Caco-2 (cell line): Measurements from ENCODE around the gene PCBP1. TPM values are rescaled to one million over a fixed set of nuclear protein-coding genes. Genes with fewer than 3 reads are reported as not detected.

Source experiments
- BruUV-seq: library from RNA; stranded (reverse); fragments of 400-500 nt; replicated peaks from 2 replicates; lab custom pipeline; 2021; lab: Mats Ljungman, UMichigan
- CTCF ChIA-PET: fragments of 300-600 bp; sonication (Branson Sonifier 250); formaldehyde crosslinking; loops from one replicate; lab custom pipeline; 2022; ENCODE audit warnings: antibody characterized with exemption; lab: Charles Lee
- POLR2A ChIA-PET: fragments of 300-600 bp; sonication (Branson Sonifier 250); formaldehyde crosslinking; loops from one replicate; lab custom pipeline; 2022; ENCODE audit warnings: antibody characterized with exemption; lab: Charles Lee
- DNase-seq, 2 experiments: peaks; one replicate each; pipeline versions ENCODE4 v3.0.0 to v3.0.0-alpha.2; 2020 to 2022
- H3K27me3 ChIP-seq: replicated peaks from 2 replicates; pipeline ENCODE4 v1.6.0; 2011; ENCODE audit warnings: low read length; ENCODE audit not compliant: control insufficient read depth, insufficient read depth
- H3K36me3 ChIP-seq: 2 replicates; pipeline ENCODE4 v1.5.1; 2011; ENCODE audit warnings: low read length; ENCODE audit not compliant: control insufficient read depth, insufficient read depth
- H3K4me1 ChIP-seq: fragments of 250-450 bp; sonication (Bioruptor Pico); 2 replicates; pipeline ENCODE4 v1.5.1; 2020; ENCODE audit warnings: mild to moderate bottlenecking
- H3K4me3 ChIP-seq: 2 replicates; pipeline ENCODE4 v1.5.1; 2011; ENCODE audit warnings: low read depth, mild to moderate bottlenecking, control low read depth, low read length
- H3K9me3 ChIP-seq: fragments of 250-450 bp; sonication (Bioruptor Pico); 2 replicates; pipeline ENCODE4 v1.5.1; 2020; ENCODE audit warnings: mild to moderate bottlenecking, moderate library complexity
- H3K27ac Mint-ChIP-seq: one replicate; pipeline ENCODE4 v1.8.0; 2022; ENCODE audit warnings: mixed read lengths; ENCODE audit not compliant: unreplicated experiment
- H3K27me3 Mint-ChIP-seq: one replicate; pipeline ENCODE4 v1.8.0; 2022; ENCODE audit warnings: mixed read lengths; ENCODE audit not compliant: insufficient read depth, unreplicated experiment
- H3K36me3 Mint-ChIP-seq: one replicate; pipeline ENCODE4 v1.8.0; 2022; ENCODE audit warnings: mild to moderate bottlenecking, mixed read lengths; ENCODE audit not compliant: insufficient read depth, unreplicated experiment
- H3K4me1 Mint-ChIP-seq: one replicate; pipeline ENCODE4 v1.8.0; 2022; ENCODE audit warnings: low read depth, mixed read lengths; ENCODE audit not compliant: unreplicated experiment
- H3K4me3 Mint-ChIP-seq: one replicate; pipeline ENCODE4 v1.8.0; 2022; ENCODE audit warnings: mild to moderate bottlenecking, moderate library complexity, mixed read lengths; ENCODE audit not compliant: unreplicated experiment
- H3K9me3 Mint-ChIP-seq: one replicate; pipeline ENCODE4 v1.8.0; 2022; ENCODE audit warnings: mixed read lengths; ENCODE audit not compliant: unreplicated experiment
- intact Hi-C: fragments of 100-400 bp; cut with micrococcal nuclease; formaldehyde crosslinking; loops from one replicate; pipeline ENCODE4 v1.10.0; 2022; ENCODE audit not compliant: unreplicated experiment
- total RNA-seq: library from RNA; stranded (reverse); gene quantifications from 2 replicates; pipeline ENCODE4 v1.2.3, GENCODE V29; 2022
- TF ChIP-seq, protein P1 (sequence below), 2 experiments: fragments of 200-600 bp in 1 of 2; IDR thresholded peaks; 1 replicate in 1 of 2; 2 replicates in 1 of 2; pipeline versions ENCODE4 v1.5.1 to v1.8.0; 2011 to 2022; ENCODE audit warnings: antibody characterized with exemption in 1 of 2, control low read depth in 1 of 2, inconsistent platforms in 1 of 2, low read depth in 1 of 2, low read length in 1 of 2, mild to moderate bottlenecking in 1 of 2, moderate library complexity in 1 of 2; ENCODE audit not compliant: insufficient read depth in 1 of 2, severe bottlenecking in 1 of 2, unreplicated experiment in 1 of 2

The PCBP1 gene
- total RNA-seq, 1 experiment from 2014 or later = 319 TPM

DNA sequence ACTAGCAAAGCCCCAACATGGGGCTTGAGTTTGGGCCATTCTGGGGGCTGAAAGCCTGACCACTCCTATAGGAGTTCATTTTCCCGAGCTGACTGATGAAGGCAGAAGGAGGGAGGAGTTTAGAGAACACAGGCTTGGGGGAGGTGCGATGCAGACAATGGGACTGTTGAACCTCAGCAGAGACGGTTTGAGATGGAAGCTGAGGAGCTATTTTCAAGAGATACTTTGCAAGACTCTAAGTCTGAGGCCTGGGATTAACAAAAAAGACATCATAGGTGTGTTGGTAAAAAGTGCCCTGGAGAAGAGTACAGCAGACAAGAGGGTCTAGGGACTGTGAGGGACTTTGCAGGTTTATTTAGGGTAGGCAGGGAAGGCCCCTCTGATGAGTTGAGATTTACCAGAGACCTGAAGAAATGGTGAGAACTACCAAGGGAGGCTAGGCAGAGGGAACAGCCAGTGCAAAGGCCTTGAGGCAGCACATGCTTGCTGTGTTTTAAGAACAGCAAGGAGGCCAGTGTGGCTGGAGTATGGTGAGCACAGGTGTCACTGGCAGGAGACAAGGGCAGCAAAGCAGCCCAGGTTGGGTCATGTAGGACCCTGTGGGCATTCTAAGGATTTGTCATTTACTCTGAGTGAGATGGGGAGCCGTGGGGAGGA lies 31.6 kb downstream of the PCBP1 start:
- H3K27me3 Mint-ChIP-seq = no peaks in the 10 kb centered on the region
- CTCF ChIA-PET = no interaction called here
- H3K36me3 Mint-ChIP-seq = peaks cover 10% of the 10 kb centered on the region
- H3K36me3 ChIP-seq = no peaks in the 10 kb centered on the region
- TF ChIP-seq, protein P1, sequence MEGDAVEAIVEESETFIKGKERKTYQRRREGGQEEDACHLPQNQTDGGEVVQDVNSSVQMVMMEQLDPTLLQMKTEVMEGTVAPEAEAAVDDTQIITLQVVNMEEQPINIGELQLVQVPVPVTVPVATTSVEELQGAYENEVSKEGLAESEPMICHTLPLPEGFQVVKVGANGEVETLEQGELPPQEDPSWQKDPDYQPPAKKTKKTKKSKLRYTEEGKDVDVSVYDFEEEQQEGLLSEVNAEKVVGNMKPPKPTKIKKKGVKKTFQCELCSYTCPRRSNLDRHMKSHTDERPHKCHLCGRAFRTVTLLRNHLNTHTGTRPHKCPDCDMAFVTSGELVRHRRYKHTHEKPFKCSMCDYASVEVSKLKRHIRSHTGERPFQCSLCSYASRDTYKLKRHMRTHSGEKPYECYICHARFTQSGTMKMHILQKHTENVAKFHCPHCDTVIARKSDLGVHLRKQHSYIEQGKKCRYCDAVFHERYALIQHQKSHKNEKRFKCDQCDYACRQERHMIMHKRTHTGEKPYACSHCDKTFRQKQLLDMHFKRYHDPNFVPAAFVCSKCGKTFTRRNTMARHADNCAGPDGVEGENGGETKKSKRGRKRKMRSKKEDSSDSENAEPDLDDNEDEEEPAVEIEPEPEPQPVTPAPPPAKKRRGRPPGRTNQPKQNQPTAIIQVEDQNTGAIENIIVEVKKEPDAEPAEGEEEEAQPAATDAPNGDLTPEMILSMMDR (IDR thresholded peaks at IDR 0.05; ENCODE audit: insufficient read depth in 1 of 2, low read depth in 1 of 2, low read length in 1 of 2, severe bottlenecking in 1 of 2, unreplicated experiment in 1 of 2) = no peak
- POLR2A ChIA-PET = interaction anchor here (0.6 kb wide), 1 partner anchor 17 kb away, joined by 3 read pairs; no protein-coding TSS in a partner anchor
- no TSS peak for BruUV-seq
- H3K4me3 Mint-ChIP-seq = no peak overlapping the region
- intact Hi-C loops = no loop called here
- no peaks in the 10 kb centered on the region for H3K9me3 ChIP-seq
- no peak for DNase-seq
- H3K4me3 ChIP-seq = no peak overlapping the region
- H3K4me1 Mint-ChIP-seq = peaks cover 30% of the 10 kb centered on the region
- H3K4me1 ChIP-seq = peaks cover 26% of the 10 kb centered on the region
- no peaks in the 10 kb centered on the region for H3K9me3 Mint-ChIP-seq
- no peaks in the 10 kb centered on the region for H3K27me3 ChIP-seq
- peak overlapping the region; percentile 8 for H3K27ac Mint-ChIP-seq

DNA sequence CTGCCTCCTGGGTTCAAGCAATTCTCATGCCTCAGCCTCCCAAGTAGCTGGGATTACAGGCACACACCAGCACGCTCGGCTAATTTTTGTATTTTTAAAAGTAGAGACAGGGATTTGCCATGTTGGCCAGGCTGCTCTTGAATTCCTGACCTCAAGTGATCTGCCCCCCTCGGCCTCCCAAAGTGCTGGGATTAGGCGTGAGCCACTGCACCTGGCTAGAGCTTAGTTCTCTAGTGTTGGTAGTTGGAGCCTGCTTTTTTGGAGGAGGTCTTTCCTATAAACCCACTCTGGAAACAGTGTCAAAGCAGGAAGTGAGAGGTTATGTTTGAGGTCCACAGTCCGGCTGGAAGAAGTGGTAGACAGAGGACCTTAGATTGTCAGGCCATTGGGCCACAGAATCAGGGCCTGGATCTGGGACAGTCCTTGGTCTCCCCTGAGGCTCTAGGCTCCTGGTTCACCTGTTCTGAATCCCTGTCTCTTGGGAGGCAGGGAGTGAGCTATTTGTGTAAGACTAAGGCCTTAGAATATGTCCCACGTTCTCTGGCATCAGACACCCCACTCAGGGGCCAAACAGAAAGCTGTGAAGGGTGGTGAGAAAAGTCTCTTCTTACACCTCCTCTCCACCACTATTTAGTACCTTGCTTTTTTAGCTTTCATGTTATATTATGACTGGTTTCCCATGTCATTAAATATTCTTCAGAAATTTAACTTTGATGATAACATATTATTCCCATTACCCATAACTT lies 34.5 kb downstream of the PCBP1 start:
- peaks cover 29% of the 10 kb centered on the region for H3K4me1 ChIP-seq
- intact Hi-C loops = no loop called here
- TF ChIP-seq, protein P1 (IDR thresholded peaks at IDR 0.05; ENCODE audit: insufficient read depth in 1 of 2, low read depth in 1 of 2, low read length in 1 of 2, severe bottlenecking in 1 of 2, unreplicated experiment in 1 of 2) = no peak
- H3K36me3 ChIP-seq = no peaks in the 10 kb centered on the region
- no peaks in the 10 kb centered on the region for H3K27me3 ChIP-seq
- H3K36me3 Mint-ChIP-seq = peaks cover 22% of the 10 kb centered on the region
- no TSS peak for BruUV-seq
- H3K9me3 Mint-ChIP-seq = no peaks in the 10 kb centered on the region
- H3K27ac Mint-ChIP-seq = peak overlapping the region; percentile 77
- H3K4me1 Mint-ChIP-seq = peaks cover 44% of the 10 kb centered on the region
- no peak overlapping the region for H3K4me3 ChIP-seq
- POLR2A ChIA-PET = interaction anchor here (1.4 kb wide), 1 partner anchor 13 kb away, joined by 7 read pairs; no protein-coding TSS in a partner anchor
- no peaks in the 10 kb centered on the region for H3K9me3 ChIP-seq
- CTCF ChIA-PET = no interaction called here
- no peaks in the 10 kb centered on the region for H3K27me3 Mint-ChIP-seq
- no peak overlapping the region for H3K4me3 Mint-ChIP-seq
- DNase-seq = no peak

DNA sequence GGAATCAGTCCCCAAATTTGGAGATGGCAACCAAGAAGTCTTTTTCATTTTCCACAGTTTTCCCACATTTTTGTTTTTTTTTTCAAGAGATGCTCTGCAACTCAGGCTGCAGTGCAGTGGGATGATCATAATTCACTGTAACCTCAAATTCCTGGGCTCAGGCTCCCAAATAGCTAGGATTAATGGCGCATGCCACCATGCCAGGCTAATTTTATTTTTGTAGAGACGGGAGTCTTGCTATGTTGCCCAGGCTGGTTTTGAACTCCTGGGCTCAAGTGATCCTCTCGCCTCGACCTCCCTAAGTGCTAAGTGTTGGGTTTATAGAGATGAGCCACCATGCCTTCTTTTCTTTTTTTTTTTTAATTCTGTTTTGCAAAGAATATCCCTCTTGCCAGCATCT lies 35.2 kb downstream of the PCBP1 start:
- CTCF ChIA-PET = no interaction called here
- Mint-ChIP-seq H3K27me3 (no peaks in the 10 kb centered on the region), H3K27ac (no peak overlapping the region), H3K9me3 (no peaks in the 10 kb centered on the region), H3K36me3 (peaks cover 22% of the 10 kb centered on the region), H3K4me3 (no peak overlapping the region), H3K4me1 (peaks cover 44% of the 10 kb centered on the region)
- DNase-seq = no peak
- no peaks in the 10 kb centered on the region for H3K36me3 ChIP-seq
- TF ChIP-seq, protein P1 (IDR thresholded peaks at IDR 0.05; ENCODE audit: insufficient read depth in 1 of 2, low read depth in 1 of 2, low read length in 1 of 2, severe bottlenecking in 1 of 2, unreplicated experiment in 1 of 2) = no peak
- H3K4me3 ChIP-seq = no peak overlapping the region
- peaks cover 29% of the 10 kb centered on the region for H3K4me1 ChIP-seq
- no TSS peak for BruUV-seq
- H3K9me3 ChIP-seq = no peaks in the 10 kb centered on the region
- intact Hi-C loops = no loop called here
- POLR2A ChIA-PET = interaction anchor here (1.4 kb wide), 1 partner anchor 14 kb away, joined by 7 read pairs; no protein-coding TSS in a partner anchor
- H3K27me3 ChIP-seq = no peaks in the 10 kb centered on the region
